ENCODE measurements around the gene FAM120B.

DNA sequence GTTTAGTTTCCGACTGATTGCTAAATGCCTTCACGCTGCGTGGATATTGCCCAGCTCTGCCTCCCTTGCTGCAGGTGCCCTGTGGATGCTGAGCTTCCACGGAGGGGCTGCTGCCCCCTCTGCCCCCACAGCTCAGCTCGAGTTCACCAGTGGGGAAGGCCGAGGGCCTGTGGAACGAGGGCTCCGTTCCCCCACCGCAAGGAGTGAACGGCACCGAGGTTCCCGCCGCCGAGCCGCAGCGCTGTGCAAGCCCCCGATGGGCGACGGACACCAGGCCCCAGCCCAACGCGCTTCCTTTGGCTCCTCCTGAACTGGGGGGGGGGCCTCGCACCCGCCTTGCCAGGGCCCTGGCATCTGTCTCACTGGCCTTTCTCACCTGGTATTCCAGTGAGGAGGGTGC, 33.4 kb upstream of the FAM120B start:
- TF ChIP-seq, protein P1, sequence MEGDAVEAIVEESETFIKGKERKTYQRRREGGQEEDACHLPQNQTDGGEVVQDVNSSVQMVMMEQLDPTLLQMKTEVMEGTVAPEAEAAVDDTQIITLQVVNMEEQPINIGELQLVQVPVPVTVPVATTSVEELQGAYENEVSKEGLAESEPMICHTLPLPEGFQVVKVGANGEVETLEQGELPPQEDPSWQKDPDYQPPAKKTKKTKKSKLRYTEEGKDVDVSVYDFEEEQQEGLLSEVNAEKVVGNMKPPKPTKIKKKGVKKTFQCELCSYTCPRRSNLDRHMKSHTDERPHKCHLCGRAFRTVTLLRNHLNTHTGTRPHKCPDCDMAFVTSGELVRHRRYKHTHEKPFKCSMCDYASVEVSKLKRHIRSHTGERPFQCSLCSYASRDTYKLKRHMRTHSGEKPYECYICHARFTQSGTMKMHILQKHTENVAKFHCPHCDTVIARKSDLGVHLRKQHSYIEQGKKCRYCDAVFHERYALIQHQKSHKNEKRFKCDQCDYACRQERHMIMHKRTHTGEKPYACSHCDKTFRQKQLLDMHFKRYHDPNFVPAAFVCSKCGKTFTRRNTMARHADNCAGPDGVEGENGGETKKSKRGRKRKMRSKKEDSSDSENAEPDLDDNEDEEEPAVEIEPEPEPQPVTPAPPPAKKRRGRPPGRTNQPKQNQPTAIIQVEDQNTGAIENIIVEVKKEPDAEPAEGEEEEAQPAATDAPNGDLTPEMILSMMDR (IDR thresholded peaks at IDR 0.05; ENCODE audit: low read depth, low read length, poor library complexity, severe bottlenecking), result no peak
- TF ChIP-seq EZH2phosphoT487 (IDR thresholded peaks at IDR 0.05; ENCODE audit: borderline replicate concordance, low read length), result no peak
